OCI-LY7 (cell line): ENCODE results near the gene ANKRD13D. TPM values are rescaled to one million over a fixed set of nuclear protein-coding genes. Genes with fewer than 3 reads are reported as not detected.

Experiments used
- BruUV-seq: library from RNA; stranded (reverse); fragments of 400-500 nt; replicated peaks from 2 replicates; lab custom pipeline; 2021; lab: Mats Ljungman, UMichigan
- CTCF ChIA-PET: fragments of 300-600 bp; sonication (Branson Sonifier 250); formaldehyde crosslinking; loops from one replicate; lab custom pipeline; 2022; ENCODE audit warnings: antibody characterized with exemption; ENCODE audit not compliant: unreplicated experiment; lab: Charles Lee
- POLR2A ChIA-PET: fragments of 300-600 bp; sonication (Branson Sonifier 250); formaldehyde crosslinking; loops from one replicate; lab custom pipeline; 2022; ENCODE audit warnings: antibody characterized with exemption; lab: Charles Lee
- DNase-seq: peaks from one replicate; pipeline ENCODE4 v3.0.0-alpha.2; 2015; ENCODE audit warnings: low spot score
- H2AFZ ChIP-seq: fragments of 200-600 bp; sonication (generic), shearing (Covaris generic); 2 replicates; pipeline ENCODE4 v1.6.1; 2014; ENCODE audit warnings: mild to moderate bottlenecking, antibody characterized with exemption, low read length, moderate library complexity
- H3K27ac ChIP-seq: fragments of 200-600 bp; sonication (generic); 2 replicates; pipeline ENCODE4 v1.5.1; 2014; ENCODE audit warnings: mixed run types, low read depth, mild to moderate bottlenecking, moderate library complexity, low read length, inconsistent platforms; ENCODE audit not compliant: poor library complexity, severe bottlenecking
- H3K36me3 ChIP-seq: fragments of 200-600 bp; sonication (generic); 2 replicates; pipeline ENCODE4 v1.6.1; 2014; ENCODE audit warnings: mild to moderate bottlenecking, antibody characterized with exemption, low read length, moderate library complexity, mixed read lengths; ENCODE audit not compliant: insufficient read depth
- H3K4me1 ChIP-seq: fragments of 200-600 bp; sonication (generic); 2 replicates; pipeline ENCODE4 v1.5.1; 2014; ENCODE audit warnings: mild to moderate bottlenecking, low read length; ENCODE audit not compliant: insufficient read depth, poor library complexity, severe bottlenecking
- H3K4me2 ChIP-seq: fragments of 200-600 bp; sonication (generic); 2 replicates; pipeline ENCODE4 v1.6.1; 2014; ENCODE audit warnings: mild to moderate bottlenecking, low read length
- H3K4me3 ChIP-seq: fragments of 200-600 bp; sonication (generic); 2 replicates; pipeline ENCODE4 v1.5.1; 2014; ENCODE audit warnings: mild to moderate bottlenecking, low read depth, low read length; ENCODE audit not compliant: poor library complexity, severe bottlenecking
- H3K79me2 ChIP-seq: fragments of 200-600 bp; sonication (generic); 2 replicates; pipeline ENCODE4 v1.6.1; 2016; ENCODE audit warnings: low read depth, mild to moderate bottlenecking, low read length, moderate library complexity, mixed read lengths; ENCODE audit not compliant: insufficient read depth
- H3K9me2 ChIP-seq: fragments of 200-600 bp; sonication (generic); 2 replicates; pipeline ENCODE4 v1.6.1; 2016; ENCODE audit warnings: mild to moderate bottlenecking, low read length, mixed read lengths; ENCODE audit not compliant: insufficient read depth
- H3K9me3 ChIP-seq: fragments of 200-600 bp; sonication (generic); 2 replicates; pipeline ENCODE4 v1.6.1; 2014; ENCODE audit warnings: mild to moderate bottlenecking, mixed run types, low read length, mixed read lengths
- H4K20me1 ChIP-seq: fragments of 200-600 bp; sonication (generic); 2 replicates; pipeline ENCODE4 v1.6.1; 2014; ENCODE audit warnings: mild to moderate bottlenecking, antibody characterized with exemption, low read length, moderate library complexity, mixed read lengths; ENCODE audit not compliant: insufficient read depth
- EZH2phosphoT487 ChIP-seq: fragments of 200-600 bp; sonication (generic); IDR thresholded peaks from 2 replicates; pipeline ENCODE4 v1.6.1; 2018; ENCODE audit warnings: low read depth, borderline replicate concordance, mild to moderate bottlenecking, mixed run types, antibody characterized with exemption, low read length, moderate library complexity, mixed read lengths
- intact Hi-C: fragments of 100-400 bp; cut with micrococcal nuclease; formaldehyde crosslinking; loops from one replicate; pipeline ENCODE4 v1.10.0; 2022; ENCODE audit not compliant: unreplicated experiment
- total RNA-seq, 2 experiments: library from RNA; depleted of rRNA in 1 of 2; stranded (reverse); fragments of >200 nt in 1 of 2; shearing (Covaris generic) in 1 of 2; gene quantifications; 2 replicates each; pipeline ENCODE4 v1.2.3, GENCODE V29; 2014 to 2022
- TF ChIP-seq, protein P1 (sequence below): fragments of 200-600 bp; sonication (generic); conservative IDR thresholded peaks from 2 replicates; pipeline ENCODE4 v1.5.1; 2014; ENCODE audit warnings: mild to moderate bottlenecking, antibody characterized with exemption, low read length, moderate library complexity, mixed read lengths

ANKRD13D gene
- total RNA-seq, 2 experiments from 2014 or later, result 119 to 136 TPM

DNA sequence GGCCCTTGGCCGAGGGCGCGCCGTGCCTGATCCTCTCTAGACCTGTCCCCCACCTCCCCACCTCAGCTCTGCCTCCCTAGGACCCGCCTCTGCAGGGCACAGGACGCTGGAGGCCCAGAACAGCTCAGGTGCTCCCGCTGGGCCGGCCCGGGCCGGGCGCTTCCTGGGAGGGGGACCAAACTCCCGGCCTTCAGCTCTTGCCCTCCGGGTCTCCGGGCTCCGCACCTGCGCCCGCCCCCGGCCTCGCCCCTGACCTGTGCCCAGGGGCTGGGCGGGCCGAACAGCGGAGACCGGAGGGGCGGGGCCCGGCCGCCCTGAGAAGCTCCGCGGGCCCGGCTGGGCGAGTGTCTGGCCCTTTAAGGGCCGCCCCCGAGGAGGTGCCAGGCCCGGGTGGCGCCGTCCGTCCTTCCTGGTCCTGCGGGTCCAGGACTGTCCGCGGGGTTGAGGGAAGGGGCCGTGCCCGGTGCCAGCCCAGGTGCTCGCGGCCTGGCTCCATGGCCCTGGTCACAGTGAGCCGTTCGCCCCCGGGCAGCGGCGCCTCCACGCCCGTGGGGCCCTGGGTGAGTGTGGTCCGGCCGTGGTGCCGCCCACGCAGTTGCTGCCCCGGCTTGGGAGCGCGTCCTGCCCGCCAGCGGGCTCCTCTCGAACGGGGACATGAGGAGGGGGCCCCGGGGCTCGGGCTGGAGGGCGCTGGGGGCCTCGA is 14.2 kb downstream of the ANKRD13D start, which contains the start of gene SSH3:
SSH3 (plus strand) TSS at position 399 of the 703 bp plus-strand sequence; CDS start at position 495, 96 bp downstream.
- Histone ChIP-seq H3K4me2 (no peak within 1 kb of the TSS), H3K4me3 (no peak within 1 kb of the TSS), H3K9me2 (no peaks in the 10 kb centered on the region), H3K9me3 (no peaks in the 10 kb centered on the region), H2AFZ (no peak within 1 kb of the TSS), H3K27ac (no peak within 1 kb of the TSS), H3K4me1 (no peaks in the 10 kb centered on the region), H4K20me1 (no peaks in the 10 kb centered on the region), H3K36me3 (peaks cover 72% of the 10 kb centered on the region), H3K79me2 (no peaks in the 10 kb centered on the region)
- BruUV-seq, result no TSS peak
- no peak for TF ChIP-seq EZH2phosphoT487
- TF ChIP-seq, protein P1, sequence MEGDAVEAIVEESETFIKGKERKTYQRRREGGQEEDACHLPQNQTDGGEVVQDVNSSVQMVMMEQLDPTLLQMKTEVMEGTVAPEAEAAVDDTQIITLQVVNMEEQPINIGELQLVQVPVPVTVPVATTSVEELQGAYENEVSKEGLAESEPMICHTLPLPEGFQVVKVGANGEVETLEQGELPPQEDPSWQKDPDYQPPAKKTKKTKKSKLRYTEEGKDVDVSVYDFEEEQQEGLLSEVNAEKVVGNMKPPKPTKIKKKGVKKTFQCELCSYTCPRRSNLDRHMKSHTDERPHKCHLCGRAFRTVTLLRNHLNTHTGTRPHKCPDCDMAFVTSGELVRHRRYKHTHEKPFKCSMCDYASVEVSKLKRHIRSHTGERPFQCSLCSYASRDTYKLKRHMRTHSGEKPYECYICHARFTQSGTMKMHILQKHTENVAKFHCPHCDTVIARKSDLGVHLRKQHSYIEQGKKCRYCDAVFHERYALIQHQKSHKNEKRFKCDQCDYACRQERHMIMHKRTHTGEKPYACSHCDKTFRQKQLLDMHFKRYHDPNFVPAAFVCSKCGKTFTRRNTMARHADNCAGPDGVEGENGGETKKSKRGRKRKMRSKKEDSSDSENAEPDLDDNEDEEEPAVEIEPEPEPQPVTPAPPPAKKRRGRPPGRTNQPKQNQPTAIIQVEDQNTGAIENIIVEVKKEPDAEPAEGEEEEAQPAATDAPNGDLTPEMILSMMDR, result no peak
- intact Hi-C loops, result no loop called here
- no peak for DNase-seq
- ChIA-PET POLR2A (no interaction called here), CTCF (no interaction called here)

DNA sequence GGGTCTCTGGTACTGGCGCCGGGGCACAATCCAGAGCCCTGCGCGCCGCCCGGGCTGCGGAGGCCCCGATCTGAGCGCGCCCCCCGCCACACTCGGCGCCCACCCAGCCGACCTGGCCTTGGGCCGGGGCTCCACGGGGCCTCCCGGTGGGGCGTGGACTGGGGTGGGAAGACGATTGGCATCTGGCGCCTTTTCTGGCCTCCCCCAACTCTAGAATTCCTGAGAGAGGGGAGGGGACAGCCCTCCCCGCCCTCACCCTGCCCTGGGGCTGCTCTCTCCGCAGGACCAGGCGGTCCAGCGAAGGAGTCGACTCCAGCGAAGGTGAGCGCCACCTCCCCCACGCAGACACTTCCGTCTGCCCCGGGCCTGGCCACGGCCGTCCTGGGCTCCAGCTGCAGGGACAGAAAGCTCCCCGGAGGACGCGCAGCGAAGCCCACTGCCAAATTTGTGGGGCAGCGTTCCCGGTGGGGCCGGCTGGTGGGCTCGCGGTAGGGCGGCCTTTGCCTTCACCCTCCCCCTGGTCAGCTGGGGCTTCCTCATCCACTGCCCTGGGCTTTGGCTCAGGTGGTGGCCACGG is 14.8 kb downstream of the ANKRD13D start:
- H3K4me1 ChIP-seq, result no peaks in the 10 kb centered on the region
- no TSS peak for BruUV-seq
- peaks cover 72% of the 10 kb centered on the region for H3K36me3 ChIP-seq
- no peaks in the 10 kb centered on the region for H4K20me1 ChIP-seq
- H3K9me3 ChIP-seq, result no peaks in the 10 kb centered on the region
- DNase-seq, result no peak
- TF ChIP-seq, protein P1, result no peak
- no peak for TF ChIP-seq EZH2phosphoT487
- H3K9me2 ChIP-seq, result no peaks in the 10 kb centered on the region
- H3K79me2 ChIP-seq, result no peaks in the 10 kb centered on the region
- H2AFZ ChIP-seq, result no peak overlapping the region
- ChIA-PET POLR2A (no interaction called here), CTCF (no interaction called here)
- H3K4me3 ChIP-seq, result no peak overlapping the region
- no peak overlapping the region for H3K27ac ChIP-seq
- intact Hi-C loops, result no loop called here
- no peak overlapping the region for H3K4me2 ChIP-seq
